RWPE1 (cell line): Measurements from ENCODE around the gene NUP62.

Experiments used
- CTCF ChIA-PET: fragments of 350-600 bp; sonication (Branson Sonifier 250); formaldehyde crosslinking; extraction: SDS; loops from one replicate; lab custom pipeline; 2021; lab: Yijun Ruan, JAX
- POLR2A ChIA-PET: fragments of 400-600 bp; formaldehyde crosslinking; extraction: SDS; loops from one replicate; lab custom pipeline; 2020; ENCODE audit warnings: antibody characterized with exemption; ENCODE audit not compliant: low non-redundant PET; lab: Yijun Ruan, JAX
- DNase-seq: peaks from one replicate; pipeline ENCODE4 v3.0.0; 2012; ENCODE audit warnings: low spot score
- H3K27ac ChIP-seq: fragments of 450-650 bp; 2 replicates; pipeline ENCODE4 v1.5.1; 2017
- CTCF ChIP-seq: fragments of 450-650 bp; conservative IDR thresholded peaks from 2 replicates; pipeline ENCODE4 v1.5.1; 2017; ENCODE audit warnings: low read depth, mild to moderate bottlenecking

Gene NUP62

GRCh38 chr19:49861107-49861506 is 68.2 kb downstream of the NUP62 start:
- H3K27ac ChIP-seq: peak overlapping the region; percentile 71
- ChIA-PET CTCF (no interaction called here), POLR2A (interaction anchor here (0.6 kb wide), 1 partner anchor 69 kb away, joined by 3 read pairs; no protein-coding TSS in a partner anchor)
- TF ChIP-seq CTCF: no peak
- no peak for DNase-seq

GRCh38 chr19:49860336-49861102 is 68.8 kb downstream of the NUP62 start:
- POLR2A ChIA-PET: interaction anchor here (0.6 kb wide), 1 partner anchor 70 kb away, joined by 3 read pairs; no protein-coding TSS in a partner anchor
- CTCF ChIA-PET: no interaction called here
- no peak for TF ChIP-seq CTCF
- H3K27ac ChIP-seq: peak overlapping the region; percentile 71
- no peak for DNase-seq

GRCh38 chr19:49859682-49860335 is 69.5 kb downstream of the NUP62 start:
- no peak for DNase-seq
- POLR2A ChIA-PET: no interaction called here
- CTCF ChIA-PET: no interaction called here

GRCh38 chr19:49858088-49858985 is 71.0 kb downstream of the NUP62 start:
- DNase-seq: no peak
- ChIA-PET POLR2A (no interaction called here), CTCF (interaction anchor here (0.6 kb wide), 1 partner anchor 107 kb away, joined by 3 read pairs; no protein-coding TSS in a partner anchor)
- no peak for TF ChIP-seq CTCF
- H3K27ac ChIP-seq: peak overlapping the region; percentile 71

More at GRCh38 chr19:49859682-49860335, 69.5 kb downstream of the NUP62 start:
- peak overlapping the region; percentile 71 for H3K27ac ChIP-seq
- no peak for TF ChIP-seq CTCF

- H3K27ac ChIP-seq: peak overlapping the region; percentile 71
- TF ChIP-seq CTCF: no peak
- CTCF ChIA-PET: interaction anchor here (0.6 kb wide), 1 partner anchor 106 kb away, joined by 3 read pairs; no protein-coding TSS in a partner anchor
Measured at GRCh38 chr19:49857838-49858087, 71.5 kb downstream of the NUP62 start.

More at GRCh38 chr19:49857838-49858087, 71.5 kb downstream of the NUP62 start:
- no peak for DNase-seq
- POLR2A ChIA-PET: interaction anchor here (0.6 kb wide), 1 partner anchor 844 kb away, joined by 4 read pairs; no protein-coding TSS in a partner anchor
